Activated naive CD4-positive, alpha-beta T cell (primary cell): Measurements from ENCODE around the gene CCT8.

ENCODE experiments used
- DNase-seq, 4 experiments: peaks; one replicate each; lab custom pipeline; 2025; lab: John Stamatoyannopoulos, UW

Gene CCT8

DNA sequence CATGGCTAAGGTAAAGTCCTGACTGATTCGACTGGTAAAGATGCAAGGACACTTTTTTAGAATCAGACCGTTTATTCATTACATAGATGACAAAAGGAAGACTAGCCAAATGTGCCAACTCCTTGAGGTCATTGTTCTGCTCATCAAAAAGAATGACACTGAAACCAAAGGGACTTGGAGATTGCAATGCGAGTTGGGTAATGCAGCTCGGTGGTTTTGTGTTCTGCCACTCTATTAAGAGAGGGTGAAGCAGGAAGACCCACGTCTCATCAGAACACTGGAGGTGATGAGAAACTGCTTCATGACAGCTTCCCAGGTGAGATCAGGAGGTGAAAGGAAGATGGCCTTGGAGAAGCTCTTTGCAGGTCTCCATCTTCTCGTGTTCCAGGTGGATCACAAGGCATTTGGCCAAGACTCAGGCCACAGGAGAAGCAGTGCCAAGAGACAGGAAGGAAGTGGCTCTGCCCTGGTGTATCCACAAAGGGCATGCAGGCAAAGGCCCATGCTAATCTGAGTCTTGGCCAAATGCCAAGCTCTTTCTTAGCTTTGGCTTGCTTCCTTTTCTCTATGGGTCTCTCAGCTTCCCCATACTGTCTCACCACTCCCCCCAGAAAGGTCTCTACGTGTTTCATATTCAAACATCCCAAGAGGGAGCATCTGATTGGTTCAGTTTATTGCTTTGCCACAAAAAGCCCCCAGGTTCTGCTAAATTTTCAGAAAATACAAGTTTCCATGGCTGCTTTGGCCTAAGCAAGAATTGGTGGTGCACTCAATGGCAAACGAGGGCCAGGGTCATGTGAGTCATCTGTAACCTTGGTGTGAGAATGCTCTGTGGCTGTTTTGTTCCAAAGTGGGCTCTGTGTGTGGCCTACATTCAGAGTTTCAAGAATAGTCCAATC is 5.7 kb upstream of the CCT8 start:
- DNase-seq, result no peak

DNA sequence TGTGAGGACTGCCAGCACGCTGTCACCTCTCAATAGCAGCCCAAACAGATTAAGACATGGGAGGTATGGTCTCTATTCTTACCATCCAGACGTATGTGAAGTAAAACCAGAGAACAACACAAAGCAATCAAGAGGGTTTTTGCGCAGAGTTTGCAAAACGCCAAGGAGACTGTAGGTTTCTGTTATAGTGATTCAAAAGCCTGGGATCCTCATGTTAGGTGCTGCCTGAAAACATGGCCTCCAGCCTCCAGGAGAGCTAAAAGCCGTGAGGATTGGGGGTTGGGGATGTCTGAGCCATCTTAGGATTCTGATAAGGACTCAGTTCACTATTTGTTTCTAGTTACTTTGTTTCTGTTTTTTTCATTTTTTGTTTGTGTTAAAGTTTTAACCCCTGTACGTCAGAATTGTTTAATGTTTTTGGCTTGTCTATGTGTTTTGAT is 4.2 kb upstream of the CCT8 start:
- no peak for DNase-seq

DNA sequence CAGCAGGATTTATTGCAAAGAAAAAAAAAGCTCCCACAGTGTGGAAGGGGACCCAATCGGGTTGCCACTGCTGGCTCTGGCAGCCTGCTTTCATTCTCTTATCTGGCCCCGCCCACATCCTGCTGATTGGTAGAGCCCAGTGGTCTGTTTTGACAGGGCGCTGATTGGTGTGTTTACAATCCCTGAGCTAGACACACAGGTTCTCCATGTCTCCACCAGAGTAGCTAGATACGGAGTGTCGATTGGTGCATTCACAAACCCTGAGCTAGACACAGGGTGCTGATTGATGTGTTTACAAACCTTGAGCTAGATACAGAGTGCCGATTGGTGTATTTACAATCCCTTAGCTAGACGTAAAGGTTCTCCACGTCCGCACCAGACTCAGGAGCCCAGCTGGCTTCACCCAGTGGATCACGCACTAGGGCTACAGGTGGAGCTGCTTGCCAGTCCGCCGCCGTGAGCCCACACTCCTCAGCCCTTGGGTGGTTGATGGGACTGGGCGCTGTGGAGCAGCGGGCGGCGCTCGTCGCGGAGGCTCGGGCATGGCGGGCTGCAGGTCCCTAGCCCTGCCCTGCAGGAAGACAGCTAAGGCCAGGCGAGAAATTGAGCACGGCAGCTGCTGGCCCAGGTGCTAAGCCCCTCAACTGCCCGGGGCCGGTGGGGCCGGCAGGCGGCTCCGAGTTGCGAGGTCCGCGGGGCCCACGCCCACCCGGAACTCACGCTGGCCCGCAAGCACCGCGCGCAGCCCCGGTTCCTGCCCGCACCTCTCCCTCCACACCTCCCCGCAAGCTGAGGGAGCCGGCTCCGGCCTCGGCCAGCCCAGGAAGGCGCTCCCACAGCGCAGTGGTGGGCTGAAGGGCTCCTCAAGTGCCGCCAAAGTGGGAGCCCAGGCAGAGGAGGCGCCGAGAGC is 3.5 kb upstream of the CCT8 start:
- peak; percentile 11 to 65 (median 44) for DNase-seq

DNA sequence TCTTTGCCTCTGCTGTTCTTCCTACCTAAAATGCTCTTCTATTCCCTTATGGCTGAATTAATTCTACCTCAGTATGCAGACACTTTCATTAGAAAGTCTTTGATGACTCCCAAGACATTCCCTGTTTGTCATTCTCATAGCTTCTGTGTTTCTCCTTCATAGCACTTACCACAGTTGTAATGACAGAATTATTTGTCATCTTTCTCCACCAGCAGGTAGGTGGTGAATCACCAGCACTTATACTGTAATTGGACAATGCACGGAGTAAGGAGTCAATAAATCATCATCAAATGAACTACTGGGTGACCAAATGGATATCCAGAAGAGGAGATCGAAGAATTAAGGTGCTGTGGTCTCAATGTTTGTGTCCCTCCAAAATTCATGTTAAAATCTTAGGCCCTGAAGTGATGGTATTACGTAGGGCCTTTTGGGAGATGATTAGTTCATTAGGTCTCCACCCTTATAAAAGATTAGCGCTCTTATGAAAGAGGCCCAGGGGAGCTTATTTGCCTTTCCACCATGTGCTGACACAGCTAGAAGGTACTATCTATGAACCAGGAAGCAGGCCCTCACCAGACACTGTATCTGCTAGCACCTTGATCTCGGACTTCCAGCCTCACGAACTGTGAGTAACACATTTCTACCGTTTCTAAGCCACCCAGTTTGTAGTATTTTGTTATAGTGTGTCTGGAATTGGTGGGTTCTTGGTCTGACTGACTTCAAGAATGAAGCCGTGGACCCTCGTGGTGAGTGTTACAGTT is 2.4 kb upstream of the CCT8 start:
- no peak for DNase-seq

DNA sequence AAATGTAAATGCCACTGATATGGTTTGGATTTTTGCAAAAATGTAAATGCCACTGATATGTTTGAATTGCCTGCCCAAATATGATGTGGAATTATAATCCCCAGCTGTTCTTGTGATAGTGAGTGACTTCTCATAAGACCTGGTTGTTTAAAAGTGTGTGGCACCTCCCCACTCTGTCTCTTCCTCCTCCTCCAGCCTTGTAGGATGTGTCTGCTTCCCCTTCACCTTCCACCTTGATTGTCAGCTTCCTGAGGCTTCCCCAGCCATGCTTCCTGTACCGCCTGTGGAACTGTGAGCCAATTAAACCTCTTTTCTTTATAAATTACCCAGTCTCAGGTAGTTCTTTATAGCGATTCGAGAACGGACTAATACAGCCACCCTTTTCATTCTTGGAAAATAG is 1.3 kb upstream of the CCT8 start:
- no peak for DNase-seq

DNA sequence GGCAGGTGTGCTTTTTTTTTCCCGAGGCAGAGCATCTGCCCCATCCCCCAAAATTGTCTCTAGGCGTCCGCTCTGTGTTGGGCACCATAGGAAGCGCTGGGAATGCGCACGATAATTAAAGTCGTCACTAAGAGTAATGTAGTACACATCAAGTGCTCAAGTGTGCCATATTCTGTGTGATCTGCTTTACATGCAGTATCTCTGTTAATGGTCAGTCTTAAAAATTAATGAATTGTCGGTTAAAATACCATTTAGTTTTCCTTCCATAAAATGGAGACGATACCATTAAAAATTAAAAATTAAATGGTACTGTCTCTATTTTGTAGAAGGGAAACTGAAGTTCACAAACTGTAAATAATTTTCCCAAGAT is 544 bp upstream of the CCT8 start:
- DNase-seq, result no peak

DNA sequence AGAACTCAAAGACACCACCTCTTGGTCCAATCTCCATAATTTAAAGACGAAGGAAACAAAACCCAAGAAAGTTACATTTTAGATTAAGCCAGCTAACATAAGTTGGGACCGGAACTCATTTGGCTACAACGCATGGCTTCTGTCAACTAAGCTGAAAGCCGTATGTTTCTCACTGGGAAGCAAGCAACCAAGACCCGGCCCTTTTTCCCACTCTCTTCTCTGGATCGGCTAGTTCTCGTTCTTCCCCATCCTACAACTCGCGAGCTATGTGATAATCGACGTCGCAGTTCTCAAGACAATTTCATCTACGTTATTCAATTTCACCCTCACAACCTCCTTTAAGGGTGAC is 601 bp downstream of the CCT8 start:
- no peak for DNase-seq

DNA sequence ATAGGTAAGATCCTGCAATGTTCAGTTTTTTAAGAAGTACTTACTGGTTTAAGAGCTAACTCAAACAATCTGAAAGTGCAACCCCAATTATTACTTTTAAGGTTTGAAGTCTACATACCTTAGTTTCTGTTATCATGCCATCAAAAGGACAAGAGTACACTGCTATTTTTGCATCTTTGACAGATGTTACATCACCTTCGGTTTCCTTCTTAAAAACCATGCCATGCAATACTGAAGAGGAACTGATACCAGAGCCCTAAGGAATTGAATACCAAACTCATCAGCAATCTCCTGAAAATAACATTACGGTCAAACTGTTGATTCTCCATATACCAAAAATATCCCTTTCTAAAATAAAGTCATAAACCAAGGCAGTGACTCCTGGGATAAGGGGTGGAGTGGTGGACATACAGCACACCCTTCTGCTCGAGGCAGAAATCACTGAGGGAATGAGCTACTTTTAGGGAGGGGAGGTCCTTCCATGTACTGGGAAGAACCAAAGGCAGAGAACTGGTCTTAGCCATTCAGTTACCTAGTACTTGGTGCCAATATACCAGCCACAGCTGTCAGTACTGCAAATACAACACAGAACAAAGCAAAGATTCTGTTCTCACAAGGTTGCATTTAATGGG is 8.5 kb downstream of the CCT8 start:
- DNase-seq, result no peak

DNA sequence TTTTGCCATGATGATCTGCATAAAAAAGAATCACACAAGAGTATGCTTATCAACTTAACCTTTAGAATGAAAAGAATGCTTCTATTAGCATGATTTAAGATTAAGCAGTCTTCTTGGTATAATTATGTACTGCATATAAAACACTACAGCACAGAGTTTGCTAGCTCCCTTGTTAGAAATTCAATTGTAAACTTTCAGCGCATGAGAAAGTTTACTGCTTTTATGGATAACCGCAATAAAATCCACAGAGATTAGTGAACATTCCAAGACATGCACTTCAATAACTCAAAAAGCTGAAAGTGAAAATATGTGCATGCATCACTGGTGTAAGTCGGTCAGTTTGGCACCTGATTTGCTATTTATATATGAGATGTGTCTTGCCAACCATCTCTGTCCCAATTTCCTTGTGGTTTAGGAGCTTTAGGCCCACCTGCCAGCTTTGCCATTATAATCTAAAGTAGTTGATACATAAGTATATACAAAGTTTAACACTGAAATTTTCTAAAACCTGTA is 16.9 kb downstream of the CCT8 start:
- no peak for DNase-seq

DNA sequence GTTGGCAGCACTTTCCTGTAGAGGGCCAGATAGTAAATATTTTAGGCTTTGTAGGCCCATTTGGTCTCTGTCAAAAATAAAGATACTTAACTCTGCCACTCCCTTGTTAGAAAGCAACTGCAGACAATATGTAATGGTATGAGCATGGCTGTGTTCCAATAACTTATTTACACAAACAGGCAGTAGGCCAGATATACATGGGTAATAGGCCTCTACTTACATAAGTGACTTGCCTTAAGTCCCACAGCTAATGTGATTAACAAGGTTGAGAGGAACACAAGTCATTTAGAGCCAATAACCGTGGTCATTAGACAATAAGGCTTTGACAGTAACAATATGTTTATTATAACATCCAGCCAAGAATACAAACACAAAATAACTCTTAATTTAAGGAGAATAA is 17.4 kb downstream of the CCT8 start:
- no peak for DNase-seq

DNA sequence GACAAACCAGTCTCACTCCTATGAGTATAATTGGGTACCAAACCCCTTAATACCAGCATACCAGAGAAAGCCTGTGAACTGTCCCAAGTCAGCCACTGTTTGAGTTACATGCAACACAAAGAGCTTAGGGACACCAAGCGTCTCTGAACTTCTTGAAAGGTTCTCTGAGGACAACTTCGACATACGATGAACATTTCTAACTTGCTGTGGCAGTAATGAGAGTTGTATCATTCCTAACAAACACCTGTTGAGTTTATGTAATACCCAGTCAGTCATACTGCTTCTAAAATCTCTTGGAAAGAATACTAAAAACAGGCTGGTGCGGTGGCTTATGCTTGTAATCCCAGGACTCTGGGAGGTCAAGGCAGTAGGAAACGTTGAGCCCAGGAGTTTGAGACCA is 18.4 kb downstream of the CCT8 start:
- no peak for DNase-seq

DNA sequence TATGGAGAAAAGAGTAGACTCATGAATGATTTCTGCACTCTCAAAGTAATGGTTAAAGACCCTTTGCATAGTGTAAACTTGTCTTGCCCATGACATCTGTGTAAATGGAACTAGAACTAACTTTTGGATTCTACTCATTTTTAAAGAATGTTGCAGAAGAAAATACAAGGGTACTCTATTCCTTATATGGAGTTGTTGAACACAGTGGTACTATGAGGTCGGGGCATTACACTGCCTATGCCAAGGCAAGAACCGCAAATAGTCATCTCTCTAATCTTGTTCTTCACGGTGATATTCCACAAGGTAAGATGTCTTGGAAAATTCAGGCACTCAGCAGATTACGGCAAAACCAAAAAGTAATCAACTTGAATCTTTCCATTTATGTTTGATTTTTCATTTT is 19.8 kb downstream of the CCT8 start:
- DNase-seq, result no peak

DNA sequence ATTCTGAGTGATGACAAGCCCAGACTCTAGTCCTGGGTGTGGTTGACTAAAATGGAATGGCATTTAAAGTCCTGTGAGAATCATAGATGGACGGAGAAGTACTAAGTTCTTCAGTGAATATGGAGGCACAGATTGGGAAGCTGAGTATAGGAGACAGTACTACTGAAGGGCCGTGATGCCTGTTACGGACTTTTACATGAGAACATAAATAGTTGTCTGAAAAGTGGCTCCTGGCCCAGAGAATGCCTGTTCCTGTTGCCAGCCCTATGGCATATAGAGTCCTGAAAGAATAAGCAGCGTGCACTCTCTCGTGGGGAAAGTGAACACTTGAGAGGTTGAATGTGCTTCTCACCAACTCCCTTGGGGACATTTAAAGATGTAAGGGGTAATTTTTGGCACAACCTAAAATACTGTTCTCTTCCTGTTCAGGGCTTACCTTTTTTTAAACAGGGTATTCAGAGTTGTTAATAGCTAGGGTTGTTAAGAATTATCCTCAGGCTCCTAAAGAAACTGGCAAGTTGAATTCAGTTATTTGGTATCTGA is 20.4 kb downstream of the CCT8 start:
- DNase-seq, result no peak

DNA sequence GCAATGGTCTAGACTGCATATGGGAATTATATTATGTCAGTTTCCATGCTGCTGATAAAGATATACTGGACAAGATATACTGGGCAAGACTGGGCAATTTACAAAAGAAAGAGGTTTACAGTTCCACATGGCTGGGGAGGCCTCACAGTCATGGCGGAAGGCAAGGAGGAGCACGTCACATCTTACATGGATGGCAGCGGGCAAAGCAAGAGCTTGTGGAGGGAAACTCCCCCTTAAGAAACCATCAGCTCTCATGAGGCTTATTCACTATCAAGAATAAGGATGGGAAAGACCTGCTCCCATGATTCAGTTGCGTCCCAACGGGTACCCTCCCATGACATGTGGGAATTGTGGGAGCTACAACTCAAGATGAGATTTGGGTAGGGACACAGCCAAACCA is 21.2 kb downstream of the CCT8 start:
- DNase-seq, result no peak

DNA sequence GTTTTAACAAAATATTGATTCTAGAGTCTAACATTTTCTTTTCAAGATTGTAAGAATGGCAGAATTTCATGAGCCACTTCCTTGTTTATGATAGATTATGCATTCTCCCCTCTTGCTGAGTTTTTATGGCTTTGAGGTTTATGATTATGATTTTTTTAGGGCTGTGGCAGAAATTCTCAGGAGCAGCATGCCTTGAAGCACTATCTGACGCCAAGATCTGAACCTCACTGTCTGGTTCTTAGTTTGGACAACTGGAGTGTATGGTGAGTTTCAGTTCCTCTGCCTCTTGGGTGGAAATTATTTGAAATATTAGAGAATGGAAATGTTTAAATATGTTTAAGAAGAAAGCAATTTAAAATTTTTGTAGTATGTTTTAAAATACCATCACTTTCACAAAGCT is 38.8 kb downstream of the CCT8 start:
- DNase-seq, result no peak

DNA sequence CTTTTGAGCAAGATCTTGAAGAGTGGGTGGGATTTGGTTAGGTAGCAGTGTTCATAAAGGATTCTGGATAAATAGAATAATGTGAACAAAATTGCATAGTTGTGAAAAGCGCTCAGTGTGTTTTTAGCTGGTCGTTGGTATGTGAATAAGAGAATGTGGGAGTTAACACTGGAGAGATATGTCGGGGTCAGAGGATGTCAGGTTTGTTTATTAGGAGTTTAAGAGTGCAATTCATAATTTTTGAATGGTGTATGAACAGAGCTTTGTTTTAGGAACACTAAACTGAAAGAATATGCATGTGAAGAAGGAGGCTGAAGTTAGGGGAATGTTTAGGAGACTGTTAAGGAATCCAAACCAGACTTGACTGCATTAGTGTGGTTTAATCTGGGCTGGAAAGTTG is 39.6 kb downstream of the CCT8 start:
- DNase-seq, result no peak

DNA sequence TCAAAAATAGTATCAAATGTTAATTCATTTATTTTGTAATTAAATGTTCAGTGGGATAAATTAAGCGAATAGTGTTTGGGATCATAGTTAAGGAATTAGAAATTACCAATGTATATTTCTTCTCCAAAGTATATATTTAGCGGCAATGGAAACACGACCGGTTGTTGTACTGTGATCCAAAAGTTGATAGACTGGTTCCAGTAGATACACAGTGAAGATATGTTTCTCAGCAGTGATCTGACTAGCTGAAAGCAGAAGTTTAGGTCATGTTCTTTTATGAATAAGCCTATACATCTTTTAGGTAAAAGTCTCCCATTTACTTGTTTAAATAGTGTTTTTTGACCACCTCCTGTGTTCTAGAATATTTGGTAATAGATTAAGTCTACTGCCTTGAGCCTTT is 40.1 kb downstream of the CCT8 start:
- no peak for DNase-seq

DNA sequence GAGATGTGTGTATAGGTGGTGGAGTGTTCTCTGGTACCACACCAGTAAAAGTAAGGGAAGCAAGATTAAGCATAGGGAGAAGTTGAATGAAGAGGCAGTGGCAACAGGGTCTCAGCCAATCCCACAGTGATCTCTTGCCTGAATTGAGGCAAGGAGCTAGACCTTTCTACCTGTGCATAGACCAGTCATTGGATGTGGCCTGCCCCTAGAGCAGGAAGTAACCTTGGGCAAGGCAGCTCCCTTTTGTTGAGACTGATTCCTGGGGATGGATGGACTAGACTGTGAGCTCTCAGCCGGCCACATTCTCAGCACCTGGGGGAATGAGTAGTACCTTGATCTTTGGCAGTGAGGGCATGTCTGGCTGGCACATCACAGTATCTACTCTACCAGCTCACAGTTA is 42.5 kb downstream of the CCT8 start:
- no peak for DNase-seq

DNA sequence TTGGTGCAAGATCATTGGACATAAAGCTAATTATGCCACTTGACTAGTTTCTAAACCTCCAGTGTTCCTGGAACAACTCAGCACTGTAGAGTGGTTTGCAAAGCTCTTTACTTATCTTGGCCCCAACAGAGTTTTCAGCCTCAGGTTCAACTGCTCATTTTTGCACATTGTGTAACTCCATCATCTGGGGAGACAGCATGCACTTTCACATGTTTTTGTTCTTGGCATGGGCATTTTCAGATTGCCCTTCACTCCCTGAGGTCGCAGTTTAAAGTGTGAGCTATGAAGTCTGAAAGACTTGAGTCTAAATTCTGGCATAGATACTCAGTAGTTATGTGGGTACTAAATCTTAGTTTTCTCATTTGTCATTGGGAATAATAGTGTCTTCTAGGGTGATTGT is 43.9 kb downstream of the CCT8 start:
- DNase-seq, result no peak

DNA sequence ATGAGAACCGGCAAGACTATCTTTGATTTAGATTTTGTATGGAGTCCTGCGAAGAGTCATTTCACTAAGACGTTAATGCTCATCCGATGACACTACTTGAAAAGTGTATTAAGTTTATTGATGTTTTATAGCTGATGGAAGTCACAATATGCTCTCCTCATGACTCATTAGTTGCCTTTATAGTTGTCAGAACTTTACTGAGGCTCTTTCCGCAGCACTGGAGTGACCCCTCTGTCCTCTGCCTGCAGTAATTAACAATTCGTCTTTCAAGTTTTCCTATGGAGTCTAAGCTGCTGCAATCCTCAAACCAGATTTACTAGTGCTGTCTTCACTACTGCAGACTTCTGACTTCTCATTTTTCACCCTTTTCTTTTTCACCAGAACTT is 48.1 kb downstream of the CCT8 start:
- DNase-seq, result no peak

DNA sequence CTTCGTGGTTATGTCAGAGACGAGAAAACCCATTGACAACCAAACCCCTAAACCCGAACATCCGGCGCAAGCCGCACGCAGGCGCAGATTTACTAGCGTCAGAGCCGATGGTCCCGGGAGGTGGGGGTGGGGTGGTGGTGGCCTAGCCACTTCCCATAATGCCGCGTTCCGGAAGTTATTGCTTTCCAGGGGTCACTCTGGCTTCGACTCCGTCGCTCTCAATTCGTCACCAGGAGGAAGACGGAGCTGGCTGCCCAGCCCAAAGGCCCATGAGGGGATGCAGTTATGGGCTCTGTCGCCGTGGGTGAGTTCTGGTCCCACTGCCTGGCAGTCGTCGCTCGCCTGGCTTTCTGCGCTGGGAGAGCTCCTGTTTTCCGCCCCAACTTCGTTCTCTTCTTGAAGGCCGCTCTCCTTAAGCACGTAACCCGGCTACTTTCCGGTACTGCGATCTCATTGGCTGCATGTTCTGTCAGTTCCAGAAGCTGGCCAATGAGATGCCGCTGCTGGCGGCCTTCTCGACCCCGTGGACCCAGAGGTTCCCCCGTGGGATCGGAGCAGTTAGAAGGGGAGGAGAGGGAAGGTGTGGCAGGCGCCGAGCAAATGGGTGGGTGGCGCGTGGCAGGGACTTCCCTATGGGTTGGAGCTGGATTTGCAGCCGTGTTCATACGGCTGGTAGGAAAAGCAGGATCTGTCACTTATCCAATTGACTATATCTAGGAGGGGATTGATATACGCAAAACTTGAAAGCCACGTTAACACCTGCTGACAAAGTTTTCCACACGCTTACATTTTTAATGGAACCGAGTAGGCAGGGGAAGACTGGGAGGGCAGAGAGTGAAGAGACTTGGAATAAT is 48.7 kb downstream of the CCT8 start, which contains the start of gene USP16:
Gene USP16, plus strand, starts transcription at position 195 of the 854 bp plus-strand sequence. CDS start 3,246 bp downstream, outside the sequence.
- peak; percentile 83 to 92 (median 90) for DNase-seq
